ENCODE measurements around the gene HMG20B. TPM values are rescaled to one million over a fixed set of nuclear protein-coding genes. Genes with fewer than 3 reads are reported as not detected.
A peak's percentile ranks its signal among the peaks of the same experiment; 100 is the strongest.

Gene HMG20B
- total RNA-seq, 2 experiments from 2014 or later = 37.1 to 41.6 TPM

- Mint-ChIP-seq H3K27me3 (no peaks in the 10 kb centered on the region), H3K36me3 (peaks cover 4% of the 10 kb centered on the region), H3K4me3 (no peak overlapping the region), H3K9me3 (no peaks in the 10 kb centered on the region), H3K4me1 (peaks cover 7% of the 10 kb centered on the region), H3K27ac (no peak overlapping the region)
- no peak for DNase-seq
Measured at GRCh38 chr19:3610745-3611717, 38.3 kb downstream of the HMG20B start.

- Mint-ChIP-seq H3K4me3 (no peak overlapping the region), H3K9me3 (no peaks in the 10 kb centered on the region), H3K36me3 (peaks cover 4% of the 10 kb centered on the region), H3K4me1 (peaks cover 7% of the 10 kb centered on the region), H3K27ac (no peak overlapping the region), H3K27me3 (no peaks in the 10 kb centered on the region)
- no peak for DNase-seq
Measured at GRCh38 chr19:3611841-3612240, 39.1 kb downstream of the HMG20B start.

- Mint-ChIP-seq H3K4me3 (no peak overlapping the region), H3K27ac (no peak overlapping the region), H3K36me3 (peaks cover 4% of the 10 kb centered on the region), H3K27me3 (no peaks in the 10 kb centered on the region), H3K9me3 (no peaks in the 10 kb centered on the region), H3K4me1 (peaks cover 10% of the 10 kb centered on the region)
- DNase-seq = no peak
Measured at GRCh38 chr19:3612330-3612729, 39.6 kb downstream of the HMG20B start.

GRCh38 chr19:3612901-3613741, 40.4 kb downstream of the HMG20B start:
- no peak overlapping the region for H3K27ac Mint-ChIP-seq
- no peak overlapping the region for H3K4me3 Mint-ChIP-seq
- no peak for DNase-seq
- H3K36me3 Mint-ChIP-seq = peaks cover 4% of the 10 kb centered on the region
- H3K9me3 Mint-ChIP-seq = no peaks in the 10 kb centered on the region
- peaks cover 13% of the 10 kb centered on the region for H3K4me1 Mint-ChIP-seq
- no peaks in the 10 kb centered on the region for H3K27me3 Mint-ChIP-seq

- no peaks in the 10 kb centered on the region for H3K9me3 Mint-ChIP-seq
- no peaks in the 10 kb centered on the region for H3K27me3 Mint-ChIP-seq
- no peak for DNase-seq
- peaks cover 13% of the 10 kb centered on the region for H3K4me1 Mint-ChIP-seq
- H3K4me3 Mint-ChIP-seq = no peak overlapping the region
- no peak overlapping the region for H3K27ac Mint-ChIP-seq
- peaks cover 5% of the 10 kb centered on the region for H3K36me3 Mint-ChIP-seq
Measured at GRCh38 chr19:3613818-3614661, 41.3 kb downstream of the HMG20B start.

GRCh38 chr19:3614858-3615505, 42.2 kb downstream of the HMG20B start:
- Mint-ChIP-seq H3K4me1 (peaks cover 13% of the 10 kb centered on the region), H3K27ac (no peak overlapping the region), H3K27me3 (no peaks in the 10 kb centered on the region), H3K9me3 (no peaks in the 10 kb centered on the region), H3K36me3 (peaks cover 8% of the 10 kb centered on the region), H3K4me3 (no peak overlapping the region)
- no peak for DNase-seq

- H3K9me3 Mint-ChIP-seq = no peaks in the 10 kb centered on the region
- H3K4me1 Mint-ChIP-seq = peaks cover 13% of the 10 kb centered on the region
- DNase-seq = no peak
- H3K27me3 Mint-ChIP-seq = no peaks in the 10 kb centered on the region
- H3K4me3 Mint-ChIP-seq = no peak overlapping the region
- no peak overlapping the region for H3K27ac Mint-ChIP-seq
- peaks cover 8% of the 10 kb centered on the region for H3K36me3 Mint-ChIP-seq
Measured at GRCh38 chr19:3615524-3616135, 42.9 kb downstream of the HMG20B start.

GRCh38 chr19:3617463-3617862, 44.7 kb downstream of the HMG20B start:
- Mint-ChIP-seq H3K9me3 (no peaks in the 10 kb centered on the region), H3K36me3 (peaks cover 4% of the 10 kb centered on the region), H3K27ac (no peak overlapping the region), H3K27me3 (no peaks in the 10 kb centered on the region), H3K4me3 (no peak overlapping the region), H3K4me1 (peaks cover 13% of the 10 kb centered on the region)
- no peak for DNase-seq

GRCh38 chr19:3618144-3618810, 45.5 kb downstream of the HMG20B start:
- Mint-ChIP-seq H3K27me3 (no peaks in the 10 kb centered on the region), H3K27ac (no peak overlapping the region), H3K4me3 (no peak overlapping the region), H3K9me3 (no peaks in the 10 kb centered on the region), H3K4me1 (peaks cover 13% of the 10 kb centered on the region), H3K36me3 (peaks cover 4% of the 10 kb centered on the region)
- DNase-seq = peak; percentile 63

GRCh38 chr19:3618811-3619630, 46.3 kb downstream of the HMG20B start:
- Mint-ChIP-seq H3K27ac (no peak overlapping the region), H3K27me3 (no peaks in the 10 kb centered on the region), H3K4me3 (no peak overlapping the region), H3K9me3 (no peaks in the 10 kb centered on the region), H3K4me1 (peaks cover 14% of the 10 kb centered on the region), H3K36me3 (peaks cover 4% of the 10 kb centered on the region)
- DNase-seq = no peak

- H3K27ac Mint-ChIP-seq = no peak overlapping the region
- H3K4me3 Mint-ChIP-seq = no peak overlapping the region
- no peaks in the 10 kb centered on the region for H3K9me3 Mint-ChIP-seq
- H3K27me3 Mint-ChIP-seq = no peaks in the 10 kb centered on the region
- peaks cover 5% of the 10 kb centered on the region for H3K36me3 Mint-ChIP-seq
- no peak for DNase-seq
- H3K4me1 Mint-ChIP-seq = peaks cover 20% of the 10 kb centered on the region
Measured at GRCh38 chr19:3619631-3620012, 46.9 kb downstream of the HMG20B start.

GRCh38 chr19:3620145-3620816, 47.5 kb downstream of the HMG20B start:
- Mint-ChIP-seq H3K4me1 (peaks cover 24% of the 10 kb centered on the region), H3K36me3 (peaks cover 5% of the 10 kb centered on the region), H3K27me3 (no peaks in the 10 kb centered on the region), H3K27ac (no peak overlapping the region), H3K4me3 (no peak overlapping the region), H3K9me3 (no peaks in the 10 kb centered on the region)
- no peak for DNase-seq
